Measurements from ENCODE around the gene NDUFC1. TPM values are rescaled to one million over a fixed set of nuclear protein-coding genes. Genes with fewer than 3 reads are reported as not detected.

The NDUFC1 gene
- total RNA-seq, 1 experiment from 2014 or later: 61.7 TPM

DNA sequence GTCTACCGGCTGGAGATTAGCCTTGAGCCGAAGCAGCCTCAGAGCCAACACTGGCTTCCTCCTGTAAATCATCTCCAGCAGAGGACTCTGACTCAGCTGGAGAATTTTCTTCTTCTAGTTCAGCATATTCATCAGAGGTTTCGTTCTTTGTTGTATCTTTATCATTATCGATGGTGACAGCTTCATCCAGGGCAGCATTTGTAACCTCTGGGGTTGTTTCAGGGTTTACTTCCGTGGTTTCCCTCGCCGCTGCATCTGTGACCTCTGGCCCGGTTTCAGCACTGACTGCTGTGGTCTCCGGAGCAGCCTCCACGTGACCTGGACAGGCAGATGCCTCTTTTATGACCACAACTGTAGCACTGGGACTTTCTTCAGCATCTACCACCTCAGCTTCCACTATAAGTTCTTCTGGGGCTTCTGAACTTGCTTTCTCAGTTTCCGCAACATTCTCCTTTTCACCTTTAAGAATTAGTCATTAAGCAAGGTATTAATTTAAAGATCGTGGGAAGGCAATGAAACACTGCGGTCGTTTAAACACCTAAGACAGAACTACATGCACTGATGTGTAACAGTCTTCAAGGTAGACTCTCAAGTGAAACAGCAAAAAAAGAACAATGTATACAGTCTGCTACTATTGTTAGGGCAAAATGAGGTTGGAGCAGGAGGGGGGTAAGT is 35.6 kb downstream of the NDUFC1 start:
- H3K27ac Mint-ChIP-seq: no peak overlapping the region
- H3K9me3 Mint-ChIP-seq: no peaks in the 10 kb centered on the region
- DNase-seq (ENCODE audit: low spot score) (no peak), ATAC-seq (peak; percentile 72)
- ChIA-PET CTCF (interaction anchor here (1.7 kb wide), 1 partner anchor 29 kb away, joined by 4 read pairs; no protein-coding TSS in a partner anchor), POLR2A (no interaction called here)
- no peaks in the 10 kb centered on the region for H3K36me3 Mint-ChIP-seq
- no peaks in the 10 kb centered on the region for H3K27me3 Mint-ChIP-seq (ENCODE audit: low read depth)
- no peak overlapping the region for H3K4me3 Mint-ChIP-seq
- peaks cover 20% of the 10 kb centered on the region for H3K4me1 Mint-ChIP-seq
- TF ChIP-seq, protein P1, sequence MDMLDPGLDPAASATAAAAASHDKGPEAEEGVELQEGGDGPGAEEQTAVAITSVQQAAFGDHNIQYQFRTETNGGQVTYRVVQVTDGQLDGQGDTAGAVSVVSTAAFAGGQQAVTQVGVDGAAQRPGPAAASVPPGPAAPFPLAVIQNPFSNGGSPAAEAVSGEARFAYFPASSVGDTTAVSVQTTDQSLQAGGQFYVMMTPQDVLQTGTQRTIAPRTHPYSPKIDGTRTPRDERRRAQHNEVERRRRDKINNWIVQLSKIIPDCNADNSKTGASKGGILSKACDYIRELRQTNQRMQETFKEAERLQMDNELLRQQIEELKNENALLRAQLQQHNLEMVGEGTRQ (CRISPR knock-in tag; IDR thresholded peaks at IDR 0.05): peak; percentile 86
- TF ChIP-seq NR3C1 (CRISPR knock-in tag; conservative IDR thresholded peaks at IDR 0.05; ENCODE audit: low read depth): no peak
- TF ChIP-seq, protein P2, sequence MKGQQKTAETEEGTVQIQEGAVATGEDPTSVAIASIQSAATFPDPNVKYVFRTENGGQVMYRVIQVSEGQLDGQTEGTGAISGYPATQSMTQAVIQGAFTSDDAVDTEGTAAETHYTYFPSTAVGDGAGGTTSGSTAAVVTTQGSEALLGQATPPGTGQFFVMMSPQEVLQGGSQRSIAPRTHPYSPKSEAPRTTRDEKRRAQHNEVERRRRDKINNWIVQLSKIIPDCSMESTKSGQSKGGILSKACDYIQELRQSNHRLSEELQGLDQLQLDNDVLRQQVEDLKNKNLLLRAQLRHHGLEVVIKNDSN (CRISPR knock-in tag; IDR thresholded peaks at IDR 0.05): peak; percentile 82

DNA sequence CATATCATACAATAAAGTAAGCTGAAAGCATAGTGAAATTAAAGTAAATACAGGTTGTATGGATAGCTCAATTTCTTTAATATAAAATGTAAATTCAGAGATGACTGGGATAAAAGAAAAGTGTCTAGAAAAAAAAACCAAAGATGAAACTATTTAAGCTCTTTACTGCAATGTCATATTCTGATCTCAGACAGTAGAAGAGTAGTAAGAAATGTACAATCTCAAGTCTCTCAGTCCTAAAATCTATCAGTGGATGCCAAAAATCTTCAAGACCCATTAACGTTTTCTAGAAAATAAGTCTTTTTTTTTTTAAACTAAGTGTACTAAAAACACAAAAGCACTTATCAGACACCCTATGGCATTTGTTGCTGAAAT is 36.1 kb downstream of the NDUFC1 start:
- no peak for DNase-seq (ENCODE audit: low spot score)
- no peak overlapping the region for H3K27ac Mint-ChIP-seq
- POLR2A ChIA-PET: no interaction called here
- H3K4me1 Mint-ChIP-seq: peaks cover 20% of the 10 kb centered on the region
- ATAC-seq: no peak
- TF ChIP-seq TP53 (CRISPR knock-in tag; IDR thresholded peaks at IDR 0.05): no peak
- TF ChIP-seq NR2C2 (CRISPR knock-in tag; IDR thresholded peaks at IDR 0.05): no peak
- no peak for TF ChIP-seq JAZF1 (CRISPR knock-in tag; IDR thresholded peaks at IDR 0.05)
- no peak for TF ChIP-seq ZNF671 (CRISPR knock-in tag; IDR thresholded peaks at IDR 0.05)
- TF ChIP-seq ZNF423 (CRISPR knock-in tag; IDR thresholded peaks at IDR 0.05): no peak
- no peak for TF ChIP-seq PRRX2 (CRISPR knock-in tag; IDR thresholded peaks at IDR 0.05)
- TF ChIP-seq FOXJ3 (CRISPR knock-in tag; IDR thresholded peaks at IDR 0.05; ENCODE audit: borderline replicate concordance): no peak
- TF ChIP-seq RELA (CRISPR knock-in tag; IDR thresholded peaks at IDR 0.05; ENCODE audit: borderline replicate concordance): no peak
- TF ChIP-seq IRF2 (CRISPR knock-in tag; IDR thresholded peaks at IDR 0.05; ENCODE audit: borderline replicate concordance, low read depth): no peak
- TF ChIP-seq, protein P3, sequence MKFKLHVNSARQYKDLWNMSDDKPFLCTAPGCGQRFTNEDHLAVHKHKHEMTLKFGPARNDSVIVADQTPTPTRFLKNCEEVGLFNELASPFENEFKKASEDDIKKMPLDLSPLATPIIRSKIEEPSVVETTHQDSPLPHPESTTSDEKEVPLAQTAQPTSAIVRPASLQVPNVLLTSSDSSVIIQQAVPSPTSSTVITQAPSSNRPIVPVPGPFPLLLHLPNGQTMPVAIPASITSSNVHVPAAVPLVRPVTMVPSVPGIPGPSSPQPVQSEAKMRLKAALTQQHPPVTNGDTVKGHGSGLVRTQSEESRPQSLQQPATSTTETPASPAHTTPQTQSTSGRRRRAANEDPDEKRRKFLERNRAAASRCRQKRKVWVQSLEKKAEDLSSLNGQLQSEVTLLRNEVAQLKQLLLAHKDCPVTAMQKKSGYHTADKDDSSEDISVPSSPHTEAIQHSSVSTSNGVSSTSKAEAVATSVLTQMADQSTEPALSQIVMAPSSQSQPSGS (CRISPR knock-in tag; IDR thresholded peaks at IDR 0.05; ENCODE audit: borderline replicate concordance, low read depth): no peak
- no peak for TF ChIP-seq ZNF121 (CRISPR knock-in tag; IDR thresholded peaks at IDR 0.05)
- no peak for TF ChIP-seq ELF4 (CRISPR knock-in tag; IDR thresholded peaks at IDR 0.05; ENCODE audit: low read depth)
- TF ChIP-seq SP1 (CRISPR knock-in tag; conservative IDR thresholded peaks at IDR 0.05): no peak
- TF ChIP-seq JUN (CRISPR knock-in tag; IDR thresholded peaks at IDR 0.05): no peak
- TF ChIP-seq ESRRA (CRISPR knock-in tag; IDR thresholded peaks at IDR 0.05; ENCODE audit: borderline replicate concordance): no peak
- no peak for TF ChIP-seq GTF2I (CRISPR knock-in tag; conservative IDR thresholded peaks at IDR 0.05)
- TF ChIP-seq, protein P4, sequence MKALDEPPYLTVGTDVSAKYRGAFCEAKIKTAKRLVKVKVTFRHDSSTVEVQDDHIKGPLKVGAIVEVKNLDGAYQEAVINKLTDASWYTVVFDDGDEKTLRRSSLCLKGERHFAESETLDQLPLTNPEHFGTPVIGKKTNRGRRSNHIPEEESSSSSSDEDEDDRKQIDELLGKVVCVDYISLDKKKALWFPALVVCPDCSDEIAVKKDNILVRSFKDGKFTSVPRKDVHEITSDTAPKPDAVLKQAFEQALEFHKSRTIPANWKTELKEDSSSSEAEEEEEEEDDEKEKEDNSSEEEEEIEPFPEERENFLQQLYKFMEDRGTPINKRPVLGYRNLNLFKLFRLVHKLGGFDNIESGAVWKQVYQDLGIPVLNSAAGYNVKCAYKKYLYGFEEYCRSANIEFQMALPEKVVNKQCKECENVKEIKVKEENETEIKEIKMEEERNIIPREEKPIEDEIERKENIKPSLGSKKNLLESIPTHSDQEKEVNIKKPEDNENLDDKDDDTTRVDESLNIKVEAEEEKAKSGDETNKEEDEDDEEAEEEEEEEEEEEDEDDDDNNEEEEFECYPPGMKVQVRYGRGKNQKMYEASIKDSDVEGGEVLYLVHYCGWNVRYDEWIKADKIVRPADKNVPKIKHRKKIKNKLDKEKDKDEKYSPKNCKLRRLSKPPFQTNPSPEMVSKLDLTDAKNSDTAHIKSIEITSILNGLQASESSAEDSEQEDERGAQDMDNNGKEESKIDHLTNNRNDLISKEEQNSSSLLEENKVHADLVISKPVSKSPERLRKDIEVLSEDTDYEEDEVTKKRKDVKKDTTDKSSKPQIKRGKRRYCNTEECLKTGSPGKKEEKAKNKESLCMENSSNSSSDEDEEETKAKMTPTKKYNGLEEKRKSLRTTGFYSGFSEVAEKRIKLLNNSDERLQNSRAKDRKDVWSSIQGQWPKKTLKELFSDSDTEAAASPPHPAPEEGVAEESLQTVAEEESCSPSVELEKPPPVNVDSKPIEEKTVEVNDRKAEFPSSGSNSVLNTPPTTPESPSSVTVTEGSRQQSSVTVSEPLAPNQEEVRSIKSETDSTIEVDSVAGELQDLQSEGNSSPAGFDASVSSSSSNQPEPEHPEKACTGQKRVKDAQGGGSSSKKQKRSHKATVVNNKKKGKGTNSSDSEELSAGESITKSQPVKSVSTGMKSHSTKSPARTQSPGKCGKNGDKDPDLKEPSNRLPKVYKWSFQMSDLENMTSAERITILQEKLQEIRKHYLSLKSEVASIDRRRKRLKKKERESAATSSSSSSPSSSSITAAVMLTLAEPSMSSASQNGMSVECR (CRISPR knock-in tag; IDR thresholded peaks at IDR 0.05; ENCODE audit: borderline replicate concordance): no peak
- no peak for TF ChIP-seq GRHL2 (CRISPR knock-in tag; IDR thresholded peaks at IDR 0.05; ENCODE audit: insufficient replicate concordance, severe bottlenecking)
- no peak for TF ChIP-seq SMAD4 (CRISPR knock-in tag; IDR thresholded peaks at IDR 0.05)
- no peak for TF ChIP-seq ZNF317 (CRISPR knock-in tag; IDR thresholded peaks at IDR 0.05; ENCODE audit: borderline replicate concordance, low read depth)
- H3K36me3 Mint-ChIP-seq: no peaks in the 10 kb centered on the region
- H3K9me3 Mint-ChIP-seq: no peaks in the 10 kb centered on the region
- CTCF ChIA-PET: no interaction called here
- no peaks in the 10 kb centered on the region for H3K27me3 Mint-ChIP-seq (ENCODE audit: low read depth)
- no peak overlapping the region for H3K4me3 Mint-ChIP-seq

Data from WTC11 (cell line).